ENCODE measurements around the gene PNPLA7.
"Not testable (repeated sequence)": the region's sequence is repeated elsewhere in the genome, so short reads cannot be mapped to it uniquely, and the experiment has no call there.

PNPLA7 gene

DNA sequence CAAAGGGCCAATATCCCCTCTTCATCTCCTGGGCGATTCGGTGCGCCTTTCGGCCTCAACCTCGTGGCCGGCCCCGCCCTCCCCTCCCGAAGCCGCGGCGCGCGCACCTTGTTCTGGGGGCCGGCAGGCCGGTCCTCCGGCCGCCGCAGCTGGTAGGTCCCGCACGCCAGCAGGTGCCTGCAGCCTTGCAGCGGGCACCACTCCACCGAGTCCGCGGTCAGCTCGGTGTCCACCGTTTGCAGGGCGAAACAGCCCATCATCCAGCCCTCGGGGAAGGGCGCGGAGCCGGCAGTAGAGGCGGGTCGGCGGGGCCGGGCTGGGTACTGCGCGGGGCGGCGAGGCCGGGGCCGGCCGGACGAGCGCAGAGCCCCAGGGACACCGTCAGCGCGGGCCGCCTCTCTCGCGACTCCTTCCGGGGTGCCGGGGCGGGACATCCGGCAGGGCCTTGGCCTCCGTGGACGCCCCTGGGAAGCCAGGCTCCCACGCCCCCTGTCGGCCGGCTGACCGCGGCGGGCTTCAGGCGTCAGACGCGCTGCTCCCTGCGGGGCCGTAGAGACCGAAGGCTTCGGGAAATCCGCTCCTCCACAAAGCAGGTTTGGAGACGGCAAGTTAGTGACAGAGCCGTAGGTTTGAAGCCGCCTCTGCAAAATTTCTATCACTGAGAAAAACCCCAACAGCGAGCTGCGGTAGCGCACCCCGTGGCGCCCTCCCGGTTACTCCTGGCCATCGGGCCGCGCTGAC lies 28.5 kb upstream of the PNPLA7 start, which contains the start of gene DPH7:
TSS of gene DPH7 (minus strand) at position 408 of the 741 bp plus-strand sequence. CDS start at position 260, 148 bp downstream.
- in situ Hi-C loops (cut with HindIII; ENCODE audit: low pct_ligation_motif_present, low pct_unique_long_range_greater_than_20kb, low sequenced_read_pairs) = no loop called here
- peak; percentile 89 for DNase-seq

DNA sequence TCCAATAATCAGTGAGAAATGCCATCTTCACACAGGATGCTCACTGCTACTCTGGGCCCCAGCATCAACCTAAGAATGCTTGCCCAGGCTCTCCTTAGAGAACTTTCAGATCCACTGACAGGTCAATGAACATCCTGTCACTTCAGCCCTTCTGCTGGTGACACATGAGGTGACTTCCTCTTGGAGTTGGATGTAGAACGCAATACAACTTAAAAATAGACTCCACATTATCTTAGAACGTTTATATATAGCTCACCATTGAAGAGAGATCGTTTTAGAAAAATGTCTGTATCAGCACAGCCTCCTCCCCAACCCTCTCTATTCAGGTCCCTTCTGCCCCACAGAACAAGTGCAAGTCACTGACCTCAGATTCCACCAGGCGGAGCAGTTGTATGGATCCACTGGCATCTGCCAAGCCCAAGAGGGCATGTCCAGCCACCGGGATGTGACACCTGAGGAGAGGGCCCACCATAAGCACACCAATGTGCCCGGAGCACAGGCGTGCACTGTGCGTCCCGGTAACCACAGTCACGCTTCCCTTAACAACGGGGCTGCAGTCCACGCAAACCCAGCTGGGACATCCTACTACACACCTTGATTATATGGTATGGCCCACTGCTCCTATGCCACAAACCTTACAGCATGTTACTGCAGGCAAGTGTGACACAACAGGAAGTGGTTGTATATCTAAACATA lies 25.7 kb upstream of the PNPLA7 start:
- no peak for DNase-seq
- in situ Hi-C loops (cut with HindIII; ENCODE audit: low pct_ligation_motif_present, low pct_unique_long_range_greater_than_20kb, low sequenced_read_pairs) = no loop called here

DNA sequence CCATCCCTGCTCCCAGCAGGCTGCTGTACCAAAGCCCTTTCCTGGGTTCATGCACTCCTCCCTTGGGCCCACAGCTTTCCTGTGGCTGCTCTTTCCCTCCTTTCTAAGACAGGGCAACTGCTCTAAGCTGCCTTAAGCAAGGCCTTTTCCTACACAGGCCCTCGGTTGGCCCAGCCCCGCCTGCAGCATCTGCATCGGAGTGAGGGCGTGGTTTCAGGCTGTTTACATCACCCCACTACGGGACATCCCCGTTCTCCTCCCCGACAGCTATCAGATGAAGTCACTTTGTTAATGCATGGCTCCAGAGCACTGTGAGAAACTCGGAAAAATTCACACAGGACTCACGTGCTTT lies 25.1 kb upstream of the PNPLA7 start:
- DNase-seq = no peak
- in situ Hi-C loops (cut with HindIII; ENCODE audit: low pct_ligation_motif_present, low pct_unique_long_range_greater_than_20kb, low sequenced_read_pairs) = no loop called here

DNA sequence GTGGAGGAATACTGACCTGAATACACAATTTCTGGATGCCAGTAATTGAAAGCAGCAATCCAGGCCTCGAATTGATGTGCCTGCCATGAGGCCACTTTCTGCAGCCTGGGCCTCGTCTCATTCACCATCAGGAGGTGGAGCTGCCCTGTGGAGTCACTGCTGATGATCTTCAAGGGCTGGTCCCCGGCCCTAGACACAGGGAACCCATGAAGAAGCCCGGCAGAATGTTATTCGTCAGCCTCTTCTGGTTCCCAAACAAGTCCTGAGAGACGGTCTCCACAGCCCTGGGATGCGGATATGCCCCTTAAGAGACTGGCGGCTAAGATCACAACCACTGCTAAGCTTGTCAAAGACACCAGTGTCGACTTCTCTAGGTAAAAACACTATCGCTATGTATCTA lies 24.0 kb upstream of the PNPLA7 start:
- DNase-seq = no peak
- in situ Hi-C loops (cut with HindIII; ENCODE audit: low pct_ligation_motif_present, low pct_unique_long_range_greater_than_20kb, low sequenced_read_pairs) = no loop called here

DNA sequence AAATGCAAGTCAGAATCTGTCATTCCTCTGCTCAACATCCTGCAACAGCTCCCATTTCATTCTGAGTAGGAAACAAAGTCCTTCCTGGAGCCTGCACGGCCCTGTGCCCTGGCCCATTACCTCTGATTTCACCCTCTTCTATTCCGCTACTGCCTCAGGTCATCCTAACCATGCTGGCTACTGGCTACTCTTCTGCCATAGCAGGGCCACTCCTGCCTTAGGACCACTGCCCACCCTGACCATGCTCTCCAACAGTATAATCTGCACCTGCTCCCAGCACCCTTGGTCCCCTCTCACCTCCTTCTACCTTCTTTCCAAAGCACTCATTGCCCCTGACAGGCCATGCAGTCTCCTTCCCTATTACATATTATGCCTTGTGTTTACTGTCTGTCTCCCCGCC lies 20.4 kb upstream of the PNPLA7 start:
- in situ Hi-C loops (cut with HindIII; ENCODE audit: low pct_ligation_motif_present, low pct_unique_long_range_greater_than_20kb, low sequenced_read_pairs) = no loop called here
- DNase-seq = no peak

DNA sequence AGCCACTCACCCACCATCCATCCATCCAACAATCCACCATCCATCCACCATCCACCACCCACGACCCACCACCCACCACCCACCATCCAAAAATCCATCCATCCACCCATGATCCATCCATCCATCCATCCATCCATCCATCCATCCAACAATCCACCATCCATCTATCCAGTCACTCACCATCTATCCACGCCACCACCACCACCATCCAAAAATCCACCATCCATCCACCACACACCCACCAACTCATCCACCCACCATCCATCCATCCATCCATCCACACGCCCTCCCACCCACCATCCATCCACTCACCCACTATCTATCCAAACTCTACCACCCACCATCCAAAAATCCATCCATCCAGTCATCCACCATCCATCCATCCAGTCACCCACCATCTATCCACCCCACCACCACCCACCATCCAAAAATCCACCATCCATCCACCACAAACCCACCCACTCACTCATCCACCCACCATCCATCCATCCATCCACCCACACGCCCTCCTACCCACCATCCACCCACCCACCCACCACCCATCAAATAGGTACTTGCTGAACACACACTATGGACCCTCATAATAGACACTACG lies 19.5 kb upstream of the PNPLA7 start:
- in situ Hi-C loops (cut with HindIII; ENCODE audit: low pct_ligation_motif_present, low pct_unique_long_range_greater_than_20kb, low sequenced_read_pairs) = no loop called here
- no peak for DNase-seq

DNA sequence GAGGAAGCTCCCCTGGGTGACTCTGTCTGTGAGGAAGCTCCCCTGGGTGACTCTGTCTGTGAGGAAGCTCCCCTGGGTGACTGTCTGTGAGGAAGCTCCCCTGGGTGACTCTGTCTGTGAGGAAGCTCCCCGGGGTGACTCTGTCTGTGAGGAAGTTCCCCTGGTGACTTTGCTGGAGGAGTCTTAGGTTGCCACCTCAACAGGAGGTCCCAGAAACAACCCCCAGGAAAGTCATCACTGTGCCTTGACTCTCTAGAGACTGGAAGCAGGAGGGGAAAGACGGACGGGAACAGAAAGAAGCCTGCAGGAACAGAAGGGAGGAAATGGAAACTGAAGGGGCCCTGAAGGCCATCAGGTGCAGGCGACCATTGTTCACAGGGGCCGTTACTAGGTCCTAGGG lies 18.2 kb upstream of the PNPLA7 start:
- in situ Hi-C loops (cut with HindIII; ENCODE audit: low pct_ligation_motif_present, low pct_unique_long_range_greater_than_20kb, low sequenced_read_pairs); DNase-seq: not testable (repeated sequence)

DNA sequence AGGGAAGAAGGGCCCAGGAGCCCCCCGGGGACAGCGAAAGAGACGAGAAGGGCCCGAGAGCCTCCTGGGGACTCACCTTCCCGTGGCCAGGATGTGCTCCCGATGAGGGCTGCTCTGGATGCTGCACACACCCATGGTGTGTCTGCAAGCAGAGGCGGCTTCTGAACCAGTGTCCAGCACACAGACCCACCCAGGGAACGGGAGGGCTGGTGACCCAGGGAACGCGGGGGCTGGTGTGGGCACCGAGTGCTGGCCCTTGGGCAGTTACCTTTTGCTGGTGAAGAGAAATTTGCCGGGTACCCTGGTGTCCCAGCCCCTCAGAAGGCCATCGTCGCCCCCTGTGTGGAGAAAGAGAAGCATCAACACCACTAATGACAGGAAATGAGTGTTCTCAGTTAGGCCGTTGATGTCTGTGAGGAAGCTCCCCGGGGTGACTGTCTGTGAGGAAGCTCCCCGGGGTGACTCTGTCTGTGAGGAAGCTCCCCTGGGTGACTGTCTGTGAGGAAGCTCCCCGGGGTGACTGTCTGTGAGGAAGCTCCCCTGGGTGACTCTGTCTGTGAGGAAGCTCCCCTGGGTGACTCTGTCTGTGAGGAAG lies 14.7 kb upstream of the PNPLA7 start:
- DNase-seq = no peak
- in situ Hi-C loops (cut with HindIII; ENCODE audit: low pct_ligation_motif_present, low pct_unique_long_range_greater_than_20kb, low sequenced_read_pairs) = no loop called here

DNA sequence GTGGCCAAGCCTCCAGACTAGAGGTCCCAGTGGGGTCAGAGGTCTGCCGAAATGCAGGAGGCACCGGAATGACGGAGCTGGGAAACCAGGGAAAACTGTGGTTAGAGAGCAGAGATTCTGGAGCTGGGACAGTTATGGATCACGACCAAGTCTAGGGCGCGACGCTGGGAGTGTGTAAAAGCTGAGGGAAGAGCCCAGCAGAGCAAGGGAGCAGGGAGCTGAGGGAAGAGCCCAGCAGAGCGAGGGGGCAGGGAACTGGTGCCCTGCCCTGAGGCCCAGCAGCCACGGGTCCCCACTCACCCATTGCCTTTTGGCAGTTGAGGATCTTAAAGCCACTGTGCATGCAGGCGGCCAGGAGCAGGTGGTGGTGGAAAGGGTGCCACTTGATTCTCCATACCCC lies 13.9 kb upstream of the PNPLA7 start:
- in situ Hi-C loops (cut with HindIII; ENCODE audit: low pct_ligation_motif_present, low pct_unique_long_range_greater_than_20kb, low sequenced_read_pairs) = no loop called here
- DNase-seq = no peak

DNA sequence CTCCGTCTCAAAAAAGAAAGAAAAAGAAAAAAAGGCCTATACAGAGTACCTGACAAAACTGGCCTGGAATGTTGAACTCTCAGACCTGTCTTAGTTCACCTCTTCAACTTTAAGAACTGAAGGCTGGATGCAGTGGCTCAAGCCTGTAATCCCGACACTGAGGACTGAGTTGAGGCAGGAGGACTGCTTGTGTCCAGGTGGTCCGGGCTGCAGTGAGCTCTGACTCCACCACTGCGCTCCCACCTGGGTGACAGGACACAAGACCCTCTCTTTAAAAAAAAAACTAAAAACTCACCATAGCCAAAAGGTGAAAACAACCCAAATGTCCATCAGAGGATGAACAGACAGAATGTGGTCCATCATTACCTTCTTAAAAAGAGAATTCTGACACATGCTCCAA lies 7.9 kb upstream of the PNPLA7 start:
- no peak for DNase-seq
- in situ Hi-C loops (cut with HindIII; ENCODE audit: low pct_ligation_motif_present, low pct_unique_long_range_greater_than_20kb, low sequenced_read_pairs) = no loop called here

DNA sequence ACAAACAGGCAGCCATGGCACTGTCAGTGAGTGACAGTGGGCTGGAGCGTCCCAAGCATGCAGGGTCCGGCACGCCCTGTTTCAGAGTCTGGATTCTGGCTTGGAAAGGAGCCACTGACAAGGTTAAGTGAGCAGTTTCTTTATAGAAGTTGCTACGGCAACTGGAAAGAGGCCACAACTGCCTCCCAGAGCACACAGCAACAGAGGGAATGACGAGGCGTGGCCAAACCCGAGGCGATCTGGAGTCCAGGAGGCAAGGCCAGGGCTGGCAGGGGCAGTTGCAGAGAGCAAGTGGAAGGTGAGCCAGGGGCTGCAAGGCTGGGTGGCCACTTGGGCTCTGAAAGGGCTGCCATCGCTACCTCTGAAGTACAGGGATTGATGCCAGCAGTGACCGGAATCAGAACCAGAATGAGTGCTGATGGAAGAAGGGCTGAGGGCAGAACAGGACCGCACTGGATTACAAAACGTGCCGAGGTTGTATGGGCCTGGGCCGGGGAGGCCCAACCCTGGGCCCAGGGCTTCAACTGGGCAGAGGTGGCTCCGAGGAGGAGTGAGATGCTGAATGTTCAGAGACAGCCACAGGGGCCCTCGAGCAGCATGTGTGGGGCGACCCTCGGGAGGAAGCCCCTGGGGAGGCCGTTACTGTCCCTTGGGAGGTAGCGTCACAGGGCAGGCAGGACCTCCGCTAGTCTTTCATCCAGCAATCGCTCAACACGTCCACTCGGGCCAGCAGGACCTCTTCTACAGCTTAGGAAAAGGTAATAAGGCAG lies 6.1 kb upstream of the PNPLA7 start:
- in situ Hi-C loops (cut with HindIII; ENCODE audit: low pct_ligation_motif_present, low pct_unique_long_range_greater_than_20kb, low sequenced_read_pairs) = no loop called here
- DNase-seq = no peak

DNA sequence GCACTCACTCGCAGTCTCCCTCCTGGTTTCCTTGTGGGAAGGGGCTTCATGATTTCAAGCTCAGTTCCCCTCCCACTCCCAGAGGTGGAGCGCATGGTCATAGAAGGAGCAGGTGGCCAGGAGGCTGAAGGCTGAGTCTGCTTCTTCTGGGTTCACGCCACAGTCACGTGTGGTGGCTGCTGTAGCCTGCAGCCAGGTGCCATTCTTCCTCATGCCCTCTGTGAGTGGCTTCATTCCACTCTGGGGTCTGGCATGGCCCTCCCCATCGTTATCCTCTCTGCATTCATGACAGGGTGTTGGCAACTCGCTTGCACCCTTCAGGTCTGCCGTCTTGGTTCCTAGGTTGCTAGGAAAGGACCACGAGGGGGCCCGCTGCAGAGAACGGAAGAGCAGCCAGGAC lies 5.0 kb upstream of the PNPLA7 start:
- in situ Hi-C loops (cut with HindIII; ENCODE audit: low pct_ligation_motif_present, low pct_unique_long_range_greater_than_20kb, low sequenced_read_pairs) = no loop called here
- DNase-seq = no peak

DNA sequence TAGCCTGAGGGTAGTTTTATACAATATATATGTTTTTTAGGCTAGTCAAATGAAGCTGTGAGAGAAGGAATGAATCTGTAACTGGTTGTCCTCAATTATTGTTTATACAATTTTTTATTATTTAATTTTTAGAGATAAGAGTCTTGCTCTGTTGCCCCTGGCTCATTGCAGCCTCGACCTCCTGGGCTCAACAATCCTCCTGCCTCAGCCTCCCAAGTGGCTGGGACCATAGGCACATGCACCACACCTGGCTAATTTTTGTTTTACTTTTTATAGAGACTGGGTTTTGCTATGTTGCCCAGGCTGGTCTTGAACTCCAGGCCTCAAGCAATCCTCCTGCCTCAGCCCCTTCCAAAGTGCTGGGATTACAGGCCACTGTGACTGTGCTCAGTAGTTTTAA lies 4.1 kb upstream of the PNPLA7 start:
- no peak for DNase-seq
- in situ Hi-C loops (cut with HindIII; ENCODE audit: low pct_ligation_motif_present, low pct_unique_long_range_greater_than_20kb, low sequenced_read_pairs) = no loop called here

DNA sequence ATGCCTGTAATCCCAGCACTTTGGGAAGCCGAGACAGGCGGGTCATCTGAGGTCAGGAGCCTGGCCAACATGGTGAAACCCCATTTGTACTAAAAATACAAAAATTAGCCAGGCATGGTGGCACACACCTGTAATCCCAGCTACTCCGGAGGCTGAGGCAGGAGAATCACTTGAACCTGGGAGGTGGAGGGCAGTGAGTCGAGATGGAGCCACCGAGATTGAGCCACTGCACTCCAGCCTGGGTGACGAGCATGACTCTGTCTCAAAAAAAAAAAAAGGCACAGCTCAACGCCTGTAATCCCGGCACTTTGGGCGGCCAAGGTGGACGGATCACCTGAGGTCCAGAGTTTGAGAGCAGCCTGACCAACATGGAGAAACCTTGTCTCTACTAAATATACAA lies 3.5 kb upstream of the PNPLA7 start:
- DNase-seq; in situ Hi-C loops (cut with HindIII; ENCODE audit: low pct_ligation_motif_present, low pct_unique_long_range_greater_than_20kb, low sequenced_read_pairs): not testable (repeated sequence)

DNA sequence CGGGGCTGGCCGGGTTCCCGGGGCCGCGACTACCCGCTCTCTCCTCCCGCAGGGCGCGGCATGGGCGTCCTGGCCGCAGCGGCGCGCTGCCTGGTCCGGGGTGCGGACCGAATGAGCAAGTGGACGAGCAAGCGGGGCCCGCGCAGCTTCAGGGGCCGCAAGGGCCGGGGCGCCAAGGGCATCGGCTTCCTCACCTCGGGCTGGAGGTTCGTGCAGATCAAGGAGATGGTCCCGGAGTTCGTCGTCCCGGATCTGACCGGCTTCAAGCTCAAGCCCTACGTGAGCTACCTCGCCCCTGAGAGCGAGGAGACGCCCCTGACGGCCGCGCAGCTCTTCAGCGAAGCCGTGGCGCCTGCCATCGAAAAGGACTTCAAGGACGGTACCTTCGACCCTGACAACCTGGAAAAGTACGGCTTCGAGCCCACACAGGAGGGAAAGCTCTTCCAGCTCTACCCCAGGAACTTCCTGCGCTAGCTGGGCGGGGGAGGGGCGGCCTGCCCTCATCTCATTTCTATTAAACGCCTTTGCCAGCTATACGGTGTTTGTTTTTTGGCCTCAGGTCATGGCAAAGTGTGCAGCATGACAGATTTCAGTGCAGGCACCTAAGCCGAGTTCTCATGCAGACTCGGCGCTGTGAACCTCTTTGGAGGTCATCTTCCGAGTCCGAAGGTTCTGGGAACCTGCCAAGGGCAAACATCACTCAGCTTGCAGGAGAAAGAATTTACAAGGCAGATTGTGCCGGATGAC lies 2.0 kb upstream of the PNPLA7 start:
- in situ Hi-C loops (cut with HindIII; ENCODE audit: low pct_ligation_motif_present, low pct_unique_long_range_greater_than_20kb, low sequenced_read_pairs) = no loop called here
- DNase-seq = peak; percentile 32

DNA sequence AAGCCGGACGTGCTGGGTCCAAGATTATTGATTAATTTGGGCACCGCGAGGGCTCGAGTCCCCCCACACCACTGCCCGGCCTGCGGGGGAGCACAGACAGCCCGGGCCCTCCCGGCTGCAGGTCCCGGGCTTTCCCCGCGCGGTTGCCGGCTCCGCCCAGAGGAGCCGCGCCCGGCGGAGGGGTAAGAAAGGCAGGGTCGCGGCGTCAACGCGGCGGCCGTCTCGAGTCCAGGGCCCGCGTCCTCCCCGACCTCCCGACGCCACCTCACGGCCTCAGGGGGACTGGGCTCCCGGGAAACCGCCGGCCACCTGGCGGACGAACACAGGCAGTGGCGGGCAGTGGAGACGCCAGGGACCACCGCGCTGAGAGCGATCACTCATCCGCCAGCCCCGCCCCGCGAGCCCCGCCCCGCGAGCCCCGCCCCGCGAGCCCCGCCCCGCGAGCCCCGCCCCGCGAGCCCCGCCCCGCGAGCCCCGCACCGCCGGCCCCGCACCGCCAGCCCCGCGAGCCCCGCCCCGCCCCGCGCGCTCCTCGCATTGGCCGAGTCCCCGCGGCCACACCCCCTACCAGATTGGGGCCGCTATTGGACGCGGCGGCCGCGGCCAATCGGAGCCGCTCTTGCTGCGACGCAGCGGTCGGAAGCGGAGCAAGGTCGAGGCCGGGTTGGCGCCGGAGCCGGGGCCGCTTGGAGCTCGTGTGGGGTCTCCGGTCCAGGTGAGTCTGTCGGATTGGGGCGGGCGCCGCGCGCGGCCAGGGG lies 1.2 kb upstream of the PNPLA7 start, which contains the start of gene MRPL41:
TSS of gene MRPL41 (plus strand) at position 616 of the 758 bp plus-strand sequence. CDS start 203 bp downstream, outside the sequence.
- in situ Hi-C loops (cut with HindIII; ENCODE audit: low pct_ligation_motif_present, low pct_unique_long_range_greater_than_20kb, low sequenced_read_pairs) = no loop called here
- peak; percentile 89 for DNase-seq

DNA sequence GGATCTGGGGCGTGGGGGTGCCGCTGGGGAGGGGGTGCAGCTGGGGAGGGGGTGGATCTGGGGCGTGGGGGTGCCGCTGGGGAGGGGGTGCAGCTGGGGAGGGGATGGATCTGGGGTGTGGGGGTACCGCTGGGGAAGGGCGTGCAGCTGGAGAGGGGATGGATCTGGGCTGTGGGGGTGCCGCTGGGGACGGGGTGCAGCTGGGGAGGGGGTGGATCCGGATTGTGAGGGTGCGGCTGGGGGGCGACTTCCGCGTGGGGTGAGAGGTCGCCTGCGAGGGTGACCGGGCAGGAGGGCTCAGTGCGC lies 709 bp upstream of the PNPLA7 start:
- not testable (repeated sequence) for DNase-seq

More for the DNA sequence above, 709 bp upstream of the PNPLA7 start:
- in situ Hi-C loops (cut with HindIII; ENCODE audit: low pct_ligation_motif_present, low pct_unique_long_range_greater_than_20kb, low sequenced_read_pairs) = not testable (repeated sequence)
